Stimulated activated CD4-positive, alpha-beta T cell treated with anti-CD3 and anti-CD28 coated beads, Interleukin-4, amount 100 ng/mL, for 4 hours (primary cell): ENCODE results near the gene FADS2.

Experiments used
- DNase-seq, 2 experiments: peaks; one replicate each; pipeline ENCODE4 v3.0.0-alpha.2; 2020

FADS2 gene

DNA sequence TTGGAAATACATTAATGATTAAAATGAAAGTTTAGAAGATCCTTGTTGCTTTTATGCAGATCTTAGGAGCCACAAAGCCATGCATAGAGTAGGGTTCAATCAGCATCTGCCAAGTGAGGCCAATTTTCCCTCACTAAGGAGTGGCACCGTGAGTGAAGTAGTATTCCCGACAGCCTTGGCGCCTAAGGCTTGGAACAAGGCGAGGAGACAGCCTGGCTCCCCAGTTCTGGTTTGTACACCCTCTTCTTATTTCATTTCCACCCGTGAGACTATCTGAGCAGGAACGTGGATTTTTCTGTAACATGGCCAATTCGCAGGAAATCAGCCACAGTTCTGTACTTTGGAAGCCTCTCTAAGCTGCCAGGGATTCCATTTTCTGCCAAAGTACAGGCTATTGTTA lies 22.6 kb downstream of the FADS2 start:
- DNase-seq = no peak

DNA sequence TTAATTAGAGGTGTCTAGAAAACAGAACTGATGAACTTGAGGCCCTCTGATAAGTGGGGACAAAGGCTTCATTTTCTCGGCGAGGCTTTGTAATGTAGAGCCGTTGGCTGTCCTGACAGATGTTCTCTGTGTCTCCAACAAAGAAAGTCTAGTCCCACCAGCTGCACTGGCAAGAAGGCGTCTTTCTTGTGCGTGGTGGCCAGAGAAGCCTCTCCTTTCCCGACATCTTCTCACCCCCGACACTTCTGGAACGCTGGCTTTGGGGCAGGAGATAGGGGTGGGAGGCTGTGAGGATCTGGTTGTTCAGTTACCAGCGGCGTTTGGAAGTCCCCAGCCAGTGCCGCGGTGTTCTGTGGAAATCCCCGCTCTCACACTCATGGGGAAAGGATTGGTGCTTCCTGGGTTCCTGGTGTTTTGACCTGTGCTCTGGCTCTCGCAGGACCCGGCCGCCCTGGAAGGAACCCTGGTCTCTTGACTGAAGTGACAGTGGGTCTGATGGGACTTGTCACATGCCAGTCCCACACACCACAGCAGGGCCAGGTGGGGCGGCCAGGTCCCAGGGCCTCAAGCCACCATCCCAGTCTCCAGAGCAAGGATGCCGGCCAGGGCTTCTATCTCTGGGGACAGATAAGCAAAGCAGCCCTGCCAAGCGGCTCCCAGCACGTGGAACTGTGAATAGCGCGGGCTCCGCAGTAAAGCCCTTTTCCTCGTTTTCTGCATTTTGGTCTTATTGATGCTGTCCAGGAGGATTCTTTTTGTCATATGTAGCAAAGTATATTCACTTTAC lies 23.2 kb downstream of the FADS2 start:
- no peak for DNase-seq

DNA sequence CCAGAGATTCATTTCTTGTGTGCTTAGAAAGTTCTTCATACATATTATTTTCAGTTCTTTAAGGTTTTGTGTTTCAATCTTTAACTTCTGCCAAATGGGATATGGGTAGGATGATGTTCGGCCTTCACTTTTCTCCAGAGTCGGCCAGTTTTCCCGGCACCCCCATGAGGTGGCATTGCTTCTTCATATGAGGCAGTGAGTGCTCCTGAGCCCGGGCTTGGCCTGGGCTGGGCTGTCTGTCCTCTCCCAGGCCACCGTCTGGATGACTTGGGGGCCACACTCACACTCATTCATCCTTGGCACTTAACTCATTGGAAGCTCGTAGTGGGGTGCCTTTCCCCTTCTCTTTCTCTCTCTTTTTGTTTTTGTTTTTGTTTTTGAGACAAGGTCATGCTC lies 23.8 kb downstream of the FADS2 start:
- DNase-seq = no peak

DNA sequence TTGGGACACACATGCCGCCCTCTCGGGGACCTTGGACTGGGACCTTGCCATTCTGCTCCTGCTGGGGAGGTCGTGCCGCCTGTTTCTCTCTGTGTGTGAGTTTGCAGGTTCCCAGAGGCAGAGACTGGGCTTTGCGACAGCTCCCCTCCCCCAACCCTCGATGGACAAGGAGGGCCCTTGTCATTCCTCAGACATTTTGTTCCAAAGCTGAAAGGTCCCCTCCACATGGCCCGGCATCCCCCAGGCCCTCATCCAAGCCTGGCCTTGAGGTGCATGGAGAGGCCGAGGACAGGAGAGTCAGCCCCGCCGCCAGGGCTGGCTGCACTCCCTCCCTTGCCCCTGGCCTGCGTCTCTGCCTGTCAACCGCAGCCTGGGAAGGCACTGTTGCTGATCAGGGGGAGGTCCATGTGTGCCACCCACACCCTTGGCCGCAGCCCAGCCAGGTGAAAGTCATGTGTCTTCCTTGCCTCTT lies 25.6 kb downstream of the FADS2 start:
- no peak for DNase-seq

DNA sequence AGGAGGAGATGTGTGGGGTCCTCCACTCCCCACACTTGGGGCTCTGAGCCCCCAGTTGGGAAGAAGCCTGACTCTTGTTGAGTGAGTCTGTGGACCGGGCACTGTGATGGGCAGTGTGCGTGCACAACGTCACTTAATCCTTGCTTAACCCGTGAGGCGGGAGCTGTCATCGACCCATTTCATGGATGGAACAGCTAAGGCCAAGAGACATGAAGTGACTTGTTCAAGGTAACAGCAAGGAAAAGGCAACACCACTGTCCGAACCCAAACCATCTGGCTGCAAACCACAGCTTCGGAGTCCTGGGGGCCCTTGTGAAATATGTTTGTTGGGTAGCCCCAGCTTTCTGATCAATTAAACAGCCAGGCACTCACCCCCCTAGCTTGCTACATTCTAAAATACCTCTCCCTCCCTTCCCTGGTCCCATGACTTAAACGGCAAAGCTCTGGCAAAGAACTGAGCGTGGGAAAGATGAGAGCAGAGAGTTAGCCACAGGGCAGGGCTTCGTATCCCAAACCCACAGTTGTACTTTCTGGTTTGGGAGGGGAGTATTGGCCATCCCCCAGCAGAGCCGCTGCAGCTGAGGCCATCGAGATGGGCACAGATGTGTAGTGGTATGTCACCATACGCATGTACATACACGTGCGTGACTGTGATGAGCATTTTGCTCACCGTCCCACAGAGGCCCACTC lies 26.3 kb downstream of the FADS2 start:
- DNase-seq = no peak

DNA sequence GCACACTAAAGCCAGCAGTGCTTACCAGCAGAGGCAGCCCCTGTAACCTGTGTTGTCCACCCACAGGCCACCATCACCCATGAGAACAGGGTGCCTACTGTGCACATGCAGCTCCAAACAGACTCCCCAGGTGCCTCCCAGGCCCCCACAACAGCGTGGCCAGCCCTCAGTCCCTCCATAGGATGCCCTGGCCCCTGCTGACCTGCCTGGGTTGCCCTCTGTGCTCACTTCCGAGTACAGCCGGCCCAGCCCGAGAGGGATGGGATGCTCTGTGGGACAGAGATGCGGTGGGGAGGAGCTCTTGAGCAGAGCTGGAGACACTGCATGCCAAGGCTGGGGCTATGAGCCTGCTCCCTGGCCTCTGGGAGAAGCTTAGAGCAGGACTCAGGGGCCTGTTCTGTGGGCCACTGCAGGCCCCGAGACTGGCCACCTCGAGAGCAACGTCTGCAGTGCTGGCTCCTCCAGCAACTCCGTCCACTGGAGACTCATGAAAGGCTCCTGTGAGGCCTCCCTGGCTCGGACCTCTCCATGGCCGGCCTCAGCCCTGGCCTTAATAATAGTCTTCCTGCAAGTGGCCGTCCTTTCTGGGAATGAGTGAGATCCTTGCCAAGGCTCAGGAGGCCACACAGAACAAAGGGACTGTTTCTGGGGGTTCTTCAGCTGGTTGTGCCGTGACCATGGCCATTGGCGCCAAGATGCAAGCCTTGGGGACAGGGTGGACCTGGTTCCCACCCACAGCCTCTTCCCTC lies 27.0 kb downstream of the FADS2 start:
- no peak for DNase-seq

DNA sequence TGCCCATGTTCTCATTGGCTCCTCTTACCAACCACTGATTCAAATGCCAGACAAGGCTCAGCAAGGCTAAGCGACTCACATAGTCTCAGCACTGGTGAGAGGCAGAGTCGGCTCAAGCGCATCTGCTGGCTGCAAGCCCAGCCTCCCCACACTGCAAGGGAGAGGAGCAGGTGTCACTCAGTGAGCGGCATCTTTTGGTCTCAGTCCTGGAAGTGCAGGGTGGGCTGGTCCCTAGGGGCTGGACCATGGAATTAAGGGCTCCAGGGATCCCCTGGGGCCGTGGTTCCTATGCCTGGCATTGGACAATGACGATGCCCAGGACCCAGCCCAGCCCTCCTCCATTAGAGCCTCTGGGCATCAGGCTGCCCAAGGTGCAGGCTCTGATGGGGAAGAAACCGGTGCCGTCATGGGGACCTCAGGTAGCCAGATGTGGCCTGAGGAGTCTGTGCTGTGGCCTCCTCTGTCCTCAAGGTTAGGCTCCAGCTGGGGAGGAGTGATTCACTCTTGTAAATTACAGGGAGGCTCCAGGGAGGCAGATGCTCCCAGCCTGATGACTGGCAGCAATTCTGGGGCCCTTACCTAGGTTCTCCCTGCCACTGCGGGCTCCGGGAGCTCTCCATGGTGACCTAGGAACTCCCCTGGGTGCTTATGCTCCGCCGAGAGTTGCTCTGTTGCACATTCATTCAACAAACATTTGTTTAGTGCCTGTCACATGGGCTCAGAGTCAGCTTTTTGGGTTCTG lies 28.0 kb downstream of the FADS2 start:
- DNase-seq = no peak

DNA sequence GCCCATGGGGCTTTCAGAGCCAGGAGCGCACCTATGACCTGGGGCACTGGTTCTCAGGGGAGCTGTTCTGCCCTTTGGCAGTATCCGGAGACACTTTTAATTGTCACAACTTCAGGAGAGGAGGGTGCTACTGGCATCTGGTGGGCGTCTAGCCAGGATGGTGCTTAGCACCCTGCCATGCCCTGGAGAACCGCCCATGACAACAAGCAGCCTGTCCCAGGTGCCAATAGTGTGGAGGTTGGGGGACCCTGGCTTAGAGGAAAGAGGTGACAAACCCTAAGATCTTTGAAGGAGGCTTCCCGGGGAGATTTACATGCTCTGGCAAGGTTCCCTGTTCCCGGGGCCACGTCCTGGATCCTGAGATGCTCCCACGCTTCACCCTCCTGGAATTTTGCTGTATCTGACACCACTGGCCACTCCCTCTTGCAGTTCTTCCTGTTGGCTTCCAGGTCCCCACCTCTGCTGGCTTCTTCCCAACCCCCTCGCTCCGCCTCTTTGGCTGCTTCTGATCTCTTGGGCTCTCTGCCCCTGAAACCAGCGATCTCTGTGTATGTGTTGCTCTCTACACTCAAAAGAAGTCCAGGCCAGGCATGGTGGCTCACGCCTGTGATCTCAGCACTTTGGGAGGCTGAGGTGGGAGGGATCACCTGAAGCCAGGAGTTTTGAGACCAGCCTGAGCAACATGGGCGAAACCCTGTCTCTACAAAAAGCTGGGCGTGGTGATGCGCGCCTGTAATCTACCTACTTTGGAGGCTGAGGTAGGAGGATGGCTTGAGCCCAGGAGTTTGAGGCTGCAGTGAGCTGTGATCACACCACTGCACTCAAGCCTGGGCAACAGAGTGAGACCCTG lies 32.2 kb downstream of the FADS2 start:
- no peak for DNase-seq

DNA sequence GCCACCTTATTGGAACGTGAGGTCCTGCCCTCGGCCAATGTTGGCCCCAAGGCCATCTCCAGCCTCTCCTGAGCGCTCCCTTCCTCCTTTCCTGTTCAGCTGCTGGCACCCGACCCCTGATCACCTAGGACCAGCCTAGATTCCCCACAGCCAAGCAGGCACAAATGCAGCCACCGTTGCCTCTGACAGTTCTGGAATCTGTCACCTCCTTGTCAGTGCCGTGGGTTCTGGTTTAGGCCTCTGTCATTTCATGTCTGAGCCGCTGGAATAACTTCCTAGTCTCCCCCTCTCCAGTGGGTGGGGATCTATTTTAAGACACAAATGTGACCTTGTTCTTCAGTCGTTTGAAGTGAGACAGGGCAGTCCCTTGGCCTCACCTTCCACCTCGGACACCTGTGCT lies 33.5 kb downstream of the FADS2 start:
- no peak for DNase-seq

DNA sequence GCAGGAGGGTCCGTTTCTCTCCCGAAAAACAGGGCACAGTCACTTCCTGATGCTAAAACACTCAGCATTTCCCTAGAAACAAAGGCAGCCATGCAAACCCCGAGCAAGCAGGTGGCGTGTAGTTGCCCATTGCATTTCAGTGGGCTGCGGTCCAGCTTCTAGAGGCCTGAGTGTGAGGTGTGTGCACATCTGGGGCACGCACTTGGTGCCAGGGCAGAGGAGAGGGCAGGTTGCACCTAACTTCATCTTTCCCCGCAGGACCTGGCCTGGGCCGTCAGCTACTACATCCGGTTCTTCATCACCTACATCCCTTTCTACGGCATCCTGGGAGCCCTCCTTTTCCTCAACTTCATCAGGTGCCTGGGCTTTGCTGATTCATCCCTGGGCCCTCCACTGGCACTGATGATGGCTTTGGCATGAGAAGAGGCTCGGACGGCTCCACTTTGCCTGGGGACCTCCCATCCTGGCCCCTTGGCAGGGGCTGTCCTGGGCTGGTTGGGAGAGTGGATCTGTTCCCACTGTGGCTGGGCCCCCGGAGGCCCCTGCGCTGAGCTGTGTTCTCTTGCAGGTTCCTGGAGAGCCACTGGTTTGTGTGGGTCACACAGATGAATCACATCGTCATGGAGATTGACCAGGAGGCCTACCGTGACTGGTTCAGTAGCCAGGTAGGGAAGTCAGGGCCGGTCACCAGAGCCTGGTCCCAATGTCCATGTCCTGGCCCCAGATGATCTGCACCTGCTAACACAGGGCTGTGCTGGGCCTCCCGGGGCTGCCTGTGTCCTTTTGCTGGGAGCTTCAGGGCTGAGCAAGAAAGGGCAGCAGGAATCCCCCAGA lies 34.8 kb downstream of the FADS2 start:
- no peak for DNase-seq

DNA sequence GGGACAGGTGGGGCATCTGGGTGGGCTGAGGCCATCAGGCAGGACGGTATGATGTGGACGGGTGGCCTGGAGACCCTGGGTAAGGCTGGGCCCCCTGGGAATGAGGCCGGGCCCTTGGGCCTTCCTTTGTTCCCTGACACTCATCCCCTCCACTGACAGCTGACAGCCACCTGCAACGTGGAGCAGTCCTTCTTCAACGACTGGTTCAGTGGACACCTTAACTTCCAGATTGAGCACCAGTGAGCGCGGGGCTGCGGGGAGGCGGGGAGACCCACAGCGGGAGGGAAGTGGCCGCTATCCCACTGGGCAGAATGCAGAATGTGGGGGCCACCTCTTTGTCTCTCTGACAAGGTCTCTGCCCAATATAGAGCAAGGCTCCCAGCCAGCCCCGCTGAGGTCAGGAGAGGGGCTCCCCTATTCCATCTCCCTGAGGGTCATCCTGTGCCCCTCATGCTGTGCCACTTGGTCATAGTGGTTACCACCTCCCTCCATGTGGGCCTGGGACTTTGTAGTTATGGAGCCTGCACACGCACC lies 35.5 kb downstream of the FADS2 start:
- no peak for DNase-seq

DNA sequence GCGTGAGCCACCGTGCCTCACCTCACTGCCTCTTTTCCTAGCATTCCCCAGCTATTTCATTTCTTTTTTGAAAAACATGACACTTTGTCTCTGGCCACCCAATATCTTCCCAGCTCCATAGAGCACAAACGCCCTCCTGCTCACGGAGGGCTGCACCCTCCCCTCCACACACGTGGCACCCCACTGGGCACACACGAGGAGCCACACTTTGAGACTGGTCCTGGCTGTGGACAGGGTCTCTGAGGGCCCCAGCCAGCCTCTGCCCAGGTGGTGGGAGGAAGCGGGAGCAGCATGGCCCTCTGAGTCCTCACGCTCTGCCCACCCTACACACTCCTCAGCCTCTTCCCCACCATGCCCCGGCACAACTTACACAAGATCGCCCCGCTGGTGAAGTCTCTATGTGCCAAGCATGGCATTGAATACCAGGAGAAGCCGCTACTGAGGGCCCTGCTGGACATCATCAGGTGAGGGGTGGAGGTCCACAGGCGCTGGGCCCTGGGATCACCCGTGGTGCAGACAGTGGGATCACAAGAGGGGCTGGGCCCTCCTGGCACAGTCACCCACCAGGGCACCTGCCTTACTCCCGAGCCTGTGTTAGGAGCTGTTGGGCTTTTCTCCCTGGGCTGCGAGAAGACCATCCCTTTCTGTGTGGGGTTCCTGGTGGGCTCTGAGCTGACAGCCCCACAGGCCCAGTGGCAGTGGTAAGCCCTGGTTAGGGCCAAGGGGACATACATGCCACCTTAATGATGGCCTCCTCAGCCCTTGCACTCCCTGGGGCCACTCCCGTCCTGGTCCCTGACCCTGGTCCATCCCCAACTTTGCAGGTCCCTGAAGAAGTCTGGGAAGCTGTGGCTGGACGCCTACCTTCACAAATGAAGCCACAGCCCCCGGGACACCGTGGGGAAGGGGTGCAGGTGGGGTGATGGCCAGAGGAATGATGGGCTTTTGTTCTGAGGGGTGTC lies 37.0 kb downstream of the FADS2 start:
- no peak for DNase-seq

DNA sequence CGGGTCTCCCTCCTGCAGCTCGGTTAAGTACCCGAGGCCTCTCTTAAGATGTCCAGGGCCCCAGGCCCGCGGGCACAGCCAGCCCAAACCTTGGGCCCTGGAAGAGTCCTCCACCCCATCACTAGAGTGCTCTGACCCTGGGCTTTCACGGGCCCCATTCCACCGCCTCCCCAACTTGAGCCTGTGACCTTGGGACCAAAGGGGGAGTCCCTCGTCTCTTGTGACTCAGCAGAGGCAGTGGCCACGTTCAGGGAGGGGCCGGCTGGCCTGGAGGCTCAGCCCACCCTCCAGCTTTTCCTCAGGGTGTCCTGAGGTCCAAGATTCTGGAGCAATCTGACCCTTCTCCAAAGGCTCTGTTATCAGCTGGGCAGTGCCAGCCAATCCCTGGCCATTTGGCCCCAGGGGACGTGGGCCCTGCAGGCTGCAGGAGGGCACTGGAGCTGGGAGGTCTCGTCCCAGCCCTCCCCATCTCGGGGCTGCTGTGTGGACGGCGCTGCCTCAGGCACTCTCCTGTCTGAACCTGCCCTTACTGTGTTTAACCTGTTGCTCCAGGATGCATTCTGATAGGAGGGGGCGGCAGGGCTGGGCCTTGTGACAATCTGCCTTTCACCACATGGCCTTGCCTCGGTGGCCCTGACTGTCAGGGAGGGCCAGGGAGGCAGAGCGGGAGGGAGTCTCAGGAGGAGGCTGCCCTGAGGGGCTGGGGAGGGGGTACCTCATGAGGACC lies 38.3 kb downstream of the FADS2 start:
- no peak for DNase-seq

DNA sequence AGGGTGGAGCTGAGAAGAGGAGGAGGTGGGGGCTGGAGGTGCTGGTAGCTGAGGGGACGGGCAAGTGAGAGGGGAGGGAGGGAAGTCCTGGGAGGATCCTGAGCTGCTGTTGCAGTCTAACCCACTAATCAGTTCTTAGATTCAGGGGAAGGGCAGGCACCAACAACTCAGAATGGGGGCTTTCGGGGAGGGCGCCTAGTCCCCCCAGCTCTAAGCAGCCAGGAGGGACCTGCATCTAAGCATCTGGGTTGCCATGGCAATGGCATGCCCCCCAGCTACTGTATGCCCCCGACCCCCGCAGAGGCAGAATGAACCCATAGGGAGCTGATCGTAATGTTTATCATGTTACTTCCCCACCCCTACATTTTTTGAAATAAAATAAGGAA lies 38.9 kb downstream of the FADS2 start:
- no peak for DNase-seq

DNA sequence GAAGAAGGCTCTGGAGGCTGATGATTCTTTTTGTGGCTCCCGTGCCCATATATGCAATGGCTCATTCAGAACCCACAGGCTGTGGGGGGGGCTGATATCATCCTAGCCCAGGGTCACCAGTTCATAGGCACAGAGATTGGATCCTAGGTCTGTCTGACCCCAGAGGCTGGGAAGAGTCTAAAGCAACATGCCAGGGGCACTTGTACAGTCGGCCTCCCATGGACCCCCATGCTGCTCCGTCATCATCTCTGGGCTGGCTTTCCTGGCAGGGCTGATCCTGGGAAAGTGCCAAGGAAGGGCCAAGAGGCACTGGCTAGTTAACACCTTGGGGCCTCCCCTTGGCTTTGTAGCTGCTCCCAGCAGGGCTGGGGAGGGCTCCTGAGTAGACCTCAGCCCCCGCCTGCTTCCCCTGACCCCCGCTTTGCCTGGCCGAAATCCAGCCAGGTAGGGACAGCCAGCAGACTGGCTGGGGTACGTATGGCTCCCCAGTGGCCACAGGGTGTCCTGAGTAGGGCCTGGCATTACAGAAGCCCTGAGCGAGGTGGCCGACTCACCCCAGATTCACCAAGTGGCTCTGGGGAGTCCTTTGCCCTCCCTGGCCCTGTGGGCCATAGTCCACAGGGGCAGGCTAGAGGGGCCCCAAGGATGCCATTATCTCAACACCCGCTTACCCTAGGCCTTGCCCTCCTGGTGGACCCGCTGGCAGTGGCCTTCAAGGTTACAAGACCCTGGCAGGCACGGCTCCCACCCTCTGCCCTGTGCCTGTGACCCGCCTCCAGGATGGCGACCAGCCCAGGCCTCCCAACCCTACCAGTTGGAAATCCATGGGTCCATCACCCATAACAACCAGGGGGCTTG lies 40.7 kb downstream of the FADS2 start:
- DNase-seq = no peak

DNA sequence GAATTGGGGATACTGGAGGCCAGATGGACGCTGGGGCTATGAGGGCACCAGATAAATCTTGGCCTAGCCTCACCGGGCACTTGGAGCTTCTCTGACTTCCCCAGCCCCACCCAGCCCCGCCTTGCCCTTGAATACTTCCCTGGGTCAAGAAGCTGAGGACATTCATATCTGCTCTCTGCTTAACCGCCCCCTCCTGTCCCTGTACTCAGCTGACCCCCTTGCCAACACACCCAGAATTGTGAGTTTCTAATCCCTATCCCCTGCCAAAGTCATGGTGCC lies 41.3 kb downstream of the FADS2 start:
- no peak for DNase-seq

DNA sequence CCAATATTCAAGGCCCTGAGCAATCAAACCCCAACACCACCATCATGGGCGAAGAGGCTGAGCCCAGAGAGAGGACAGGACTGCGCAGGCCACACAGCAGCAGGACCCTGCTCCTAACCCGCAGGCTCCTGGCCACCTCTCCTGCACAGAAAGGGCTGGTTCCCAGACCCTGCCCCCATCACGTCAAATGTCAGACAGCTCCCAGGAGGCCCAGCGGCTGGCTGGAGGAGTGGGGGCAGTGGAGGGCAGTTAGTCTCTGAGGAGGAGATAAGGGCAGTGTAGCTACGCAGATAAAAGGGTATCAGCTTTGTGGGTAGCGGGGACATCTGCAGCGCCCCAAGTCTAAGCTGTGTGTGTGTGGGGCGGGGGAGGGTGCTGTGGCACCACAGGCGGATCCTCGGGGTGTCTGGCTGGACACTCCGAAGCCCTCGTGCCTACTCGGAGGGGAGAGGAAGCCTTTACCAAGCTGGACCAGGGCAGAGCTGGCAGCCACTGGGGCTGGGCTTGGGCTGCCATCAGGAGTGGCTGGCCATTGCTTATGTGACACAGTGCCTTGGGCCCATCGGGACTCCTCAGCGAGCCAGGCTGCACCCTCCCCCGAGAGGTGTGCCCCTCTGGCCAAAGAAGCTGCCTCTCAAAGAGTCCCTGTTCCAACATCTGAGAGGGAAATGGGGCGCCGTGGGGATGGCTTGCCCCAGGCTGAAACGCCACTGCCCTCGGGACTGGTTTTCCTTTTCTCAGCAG lies 41.8 kb downstream of the FADS2 start:
- DNase-seq = no peak
